Omental fat pad (tissue), 4 donors: Measurements from ENCODE around the gene CSMD2. TPM values are rescaled to one million over a fixed set of nuclear protein-coding genes. Genes with fewer than 3 reads are reported as not detected.

Source experiments
- ATAC-seq: fragments of 150-250 bp; one replicate; pipeline ENCODE4 v1.9.1; 2016; ENCODE audit warnings: mild to moderate bottlenecking, moderate library complexity; ENCODE audit not compliant: low FRiP score
- DNase-seq: peaks from one replicate; pipeline ENCODE4 v3.0.0-alpha.2; 2019; ENCODE audit warnings: low spot score
- total RNA-seq, 4 donors: library from RNA; depleted of rRNA; stranded (reverse); fragments of >200 nt; gene quantifications; one replicate each; pipeline ENCODE4 v1.1.0, GENCODE V29; 2016
- TF ChIP-seq, protein P1 (sequence below), 3 donors: fragments of 450-650 bp; IDR thresholded peaks; one replicate each; pipeline ENCODE4 v1.5.1; 2016 to 2017; ENCODE audit warnings: antibody characterized with exemption in 3 of 3, mild to moderate bottlenecking in 3 of 3, moderate library complexity in 2 of 3

Gene CSMD2
- total RNA-seq, 4 donors from 2014 or later, result 0.19 to 3.8 (median 0.60) TPM; not detected in 1

DNA sequence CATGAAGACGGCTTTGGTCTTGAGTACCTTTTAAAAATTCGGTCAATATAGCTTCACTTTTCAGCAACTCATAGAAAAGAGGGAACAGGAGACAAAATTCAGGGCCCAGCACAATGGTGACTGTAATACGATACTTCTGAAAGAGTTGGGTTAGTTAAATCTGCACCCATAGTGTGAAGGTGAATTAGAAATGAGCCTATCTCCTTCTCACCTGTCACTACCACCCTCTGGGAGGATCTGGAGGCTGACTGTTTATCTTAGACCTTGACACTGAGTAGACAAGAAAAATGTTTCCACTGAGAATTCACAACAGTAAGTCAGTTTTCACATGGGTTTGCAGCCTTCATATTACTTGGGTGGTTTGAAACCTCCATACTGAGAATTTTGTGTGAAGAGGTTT is 359.0 kb downstream of the CSMD2 start:
- TF ChIP-seq, protein P1, sequence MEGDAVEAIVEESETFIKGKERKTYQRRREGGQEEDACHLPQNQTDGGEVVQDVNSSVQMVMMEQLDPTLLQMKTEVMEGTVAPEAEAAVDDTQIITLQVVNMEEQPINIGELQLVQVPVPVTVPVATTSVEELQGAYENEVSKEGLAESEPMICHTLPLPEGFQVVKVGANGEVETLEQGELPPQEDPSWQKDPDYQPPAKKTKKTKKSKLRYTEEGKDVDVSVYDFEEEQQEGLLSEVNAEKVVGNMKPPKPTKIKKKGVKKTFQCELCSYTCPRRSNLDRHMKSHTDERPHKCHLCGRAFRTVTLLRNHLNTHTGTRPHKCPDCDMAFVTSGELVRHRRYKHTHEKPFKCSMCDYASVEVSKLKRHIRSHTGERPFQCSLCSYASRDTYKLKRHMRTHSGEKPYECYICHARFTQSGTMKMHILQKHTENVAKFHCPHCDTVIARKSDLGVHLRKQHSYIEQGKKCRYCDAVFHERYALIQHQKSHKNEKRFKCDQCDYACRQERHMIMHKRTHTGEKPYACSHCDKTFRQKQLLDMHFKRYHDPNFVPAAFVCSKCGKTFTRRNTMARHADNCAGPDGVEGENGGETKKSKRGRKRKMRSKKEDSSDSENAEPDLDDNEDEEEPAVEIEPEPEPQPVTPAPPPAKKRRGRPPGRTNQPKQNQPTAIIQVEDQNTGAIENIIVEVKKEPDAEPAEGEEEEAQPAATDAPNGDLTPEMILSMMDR (IDR thresholded peaks at IDR 0.05), result no peak
- DNase-seq, result no peak
- no peak for ATAC-seq

DNA sequence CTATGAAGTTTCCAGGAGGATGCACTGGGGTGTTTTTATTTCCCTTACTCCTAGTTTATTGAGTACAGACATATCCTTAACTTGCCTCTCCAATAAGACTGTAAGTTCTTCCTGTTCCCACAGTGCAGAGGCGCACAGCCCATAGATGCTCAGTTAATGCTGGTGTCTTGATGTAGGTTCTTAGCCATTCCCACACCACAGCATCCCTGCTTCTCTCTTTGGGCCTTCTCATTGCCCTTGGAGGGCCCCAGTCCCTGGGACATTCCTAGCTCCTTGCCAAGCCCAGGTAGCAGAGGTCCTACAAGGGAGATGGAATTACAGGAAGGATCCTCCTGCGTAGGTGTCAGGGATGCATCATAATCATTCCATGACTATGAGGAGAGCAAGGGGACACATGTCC is 362.8 kb downstream of the CSMD2 start:
- no peak for ATAC-seq
- TF ChIP-seq, protein P1 (IDR thresholded peaks at IDR 0.05), result no peak

DNA sequence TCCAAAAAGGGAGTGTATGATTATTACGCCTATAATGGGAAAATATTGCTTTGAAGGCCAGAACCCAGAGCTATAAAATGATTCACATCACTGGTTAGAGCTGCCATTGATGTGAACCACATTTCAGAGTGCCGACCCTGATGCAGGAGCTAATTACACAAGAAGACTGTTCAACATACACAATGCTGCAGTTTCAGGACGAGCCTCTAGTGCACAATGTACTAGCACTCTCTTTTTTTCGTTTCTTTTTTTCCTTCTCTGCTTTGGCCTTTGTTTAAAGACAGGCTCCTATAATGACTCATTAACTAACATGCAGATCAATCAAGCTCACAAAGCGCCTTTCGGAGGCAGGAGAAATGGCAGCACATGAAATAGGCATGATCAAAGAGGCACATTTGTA is 367.2 kb downstream of the CSMD2 start:
- DNase-seq (no peak), ATAC-seq (no peak)
- TF ChIP-seq, protein P1 (IDR thresholded peaks at IDR 0.05), result no peak

More for the DNA sequence above, 362.8 kb downstream of the CSMD2 start:
- DNase-seq, result no peak

DNA sequence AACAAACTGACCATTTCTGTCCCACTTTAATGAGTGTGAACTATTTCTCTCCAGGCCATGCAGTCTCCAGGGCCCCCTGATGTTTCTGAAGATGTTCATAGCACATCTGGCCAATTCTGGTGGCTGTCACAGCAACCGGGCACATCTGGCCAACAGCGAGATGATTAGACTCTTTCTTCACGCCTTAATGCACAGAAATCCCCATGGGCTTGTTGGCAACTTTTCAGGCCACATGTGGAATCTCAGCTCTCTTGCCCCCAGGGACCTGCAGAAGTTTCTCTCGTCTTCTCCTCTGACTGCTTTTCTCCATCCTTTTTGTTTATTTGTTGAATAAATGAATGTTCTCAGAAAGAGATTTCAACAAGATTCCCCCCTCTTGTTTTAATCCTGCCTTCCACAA is 372.4 kb downstream of the CSMD2 start:
- ATAC-seq, result no peak
- DNase-seq, result no peak
- TF ChIP-seq, protein P1 (IDR thresholded peaks at IDR 0.05), result no peak

DNA sequence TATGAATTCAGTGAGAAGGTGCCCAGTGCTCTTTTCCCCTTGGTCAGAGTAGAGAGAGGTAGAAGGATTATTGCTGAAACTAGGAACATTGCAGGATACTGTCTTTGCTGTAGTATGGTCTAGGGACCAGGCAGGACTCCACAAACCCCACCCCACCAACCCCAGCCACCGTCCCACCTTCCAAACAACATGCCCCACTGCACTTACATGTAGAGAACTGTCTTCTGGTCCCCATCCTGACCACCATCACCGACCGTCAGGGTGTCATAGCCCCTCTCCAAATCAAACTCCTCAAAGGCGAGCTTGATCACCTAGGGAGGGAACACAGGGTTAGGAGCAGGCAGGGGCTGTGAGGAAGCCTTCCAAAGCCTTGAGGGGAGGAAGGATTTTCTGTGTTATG is 372.8 kb downstream of the CSMD2 start:
- ATAC-seq (no peak), DNase-seq (no peak)
- TF ChIP-seq, protein P1 (IDR thresholded peaks at IDR 0.05), result no peak

DNA sequence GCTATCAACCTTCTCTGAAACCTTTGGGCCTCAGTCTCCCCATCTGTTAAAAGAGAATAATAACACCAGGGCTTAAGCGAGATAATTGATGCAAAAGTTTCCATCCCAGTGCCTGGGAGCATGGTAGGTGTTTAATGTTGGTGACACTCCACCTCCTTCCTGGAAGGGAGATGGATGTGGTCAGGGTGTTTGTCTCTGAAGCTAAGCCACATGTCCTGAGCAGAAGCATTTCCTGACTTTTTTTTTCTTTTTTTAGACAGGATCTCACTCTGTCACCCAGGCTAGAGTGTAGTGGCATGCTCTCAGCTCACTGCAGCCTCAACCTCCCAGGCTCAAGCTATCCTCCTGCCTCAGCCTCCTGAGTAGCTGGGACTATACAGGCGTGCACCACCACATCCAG is 373.8 kb downstream of the CSMD2 start:
- ATAC-seq (no peak), DNase-seq (no peak)
- TF ChIP-seq, protein P1 (IDR thresholded peaks at IDR 0.05), result no peak

DNA sequence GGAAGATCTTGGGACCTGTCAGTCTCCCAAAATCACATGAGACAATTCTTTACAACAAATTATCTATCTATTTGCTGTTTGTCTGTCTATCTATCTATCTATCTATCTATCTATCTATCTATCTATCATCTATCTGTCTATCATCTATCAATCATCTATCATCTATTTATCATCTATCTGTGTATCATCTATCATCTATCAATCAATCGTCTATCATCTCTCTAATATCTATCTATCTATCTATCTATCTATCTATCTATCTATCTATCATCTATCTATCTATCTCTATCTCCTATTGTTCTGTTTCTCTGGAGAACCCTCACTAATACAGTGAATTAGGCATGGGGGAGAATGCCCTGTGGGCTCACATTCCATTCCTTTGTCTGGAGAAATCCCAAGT is 374.5 kb downstream of the CSMD2 start:
- no peak for DNase-seq
- ATAC-seq, result no peak
- TF ChIP-seq, protein P1 (IDR thresholded peaks at IDR 0.05), result no peak
